Thyroid gland (tissue), 4 donors: ENCODE data around the gene PIH1D1.

ENCODE experiments used
- CTCF ChIP-seq, 6 experiments: fragments of 200-600 bp in 3 of 6; fragments of 450-650 bp in 3 of 6; sonication (generic) in 3 of 6; IDR thresholded peaks; one replicate each; pipeline ENCODE4 v1.5.1; 2016 to 2019; ENCODE audit warnings: antibody characterized with exemption in 6 of 6, mild to moderate bottlenecking in 2 of 6, inconsistent platforms in 1 of 6, moderate library complexity in 1 of 6
- POLR2A ChIP-seq, 2 donors: fragments of 450-650 bp; IDR thresholded peaks; one replicate each; pipeline ENCODE4 v1.6.1; 2017; ENCODE audit warnings: antibody characterized with exemption in 2 of 2, mild to moderate bottlenecking in 2 of 2, moderate library complexity in 1 of 2

GRCh38 chr19:49491030-49491803 is 39.6 kb upstream of the PIH1D1 start:
- TF ChIP-seq CTCF (IDR thresholded peaks at IDR 0.05), result no peak
- TF ChIP-seq POLR2A (IDR thresholded peaks at IDR 0.05), result no peak
